GM19351 (cell line): ENCODE results near the gene RPS5.

Experiments used
- ATAC-seq: cut with Tn5 transposase; IDR thresholded peaks from one replicate; pipeline ENCODE4 v1.9.1; 2021; ENCODE audit warnings: mild to moderate bottlenecking, moderate library complexity; ENCODE audit not compliant: unreplicated experiment

RPS5 gene

DNA sequence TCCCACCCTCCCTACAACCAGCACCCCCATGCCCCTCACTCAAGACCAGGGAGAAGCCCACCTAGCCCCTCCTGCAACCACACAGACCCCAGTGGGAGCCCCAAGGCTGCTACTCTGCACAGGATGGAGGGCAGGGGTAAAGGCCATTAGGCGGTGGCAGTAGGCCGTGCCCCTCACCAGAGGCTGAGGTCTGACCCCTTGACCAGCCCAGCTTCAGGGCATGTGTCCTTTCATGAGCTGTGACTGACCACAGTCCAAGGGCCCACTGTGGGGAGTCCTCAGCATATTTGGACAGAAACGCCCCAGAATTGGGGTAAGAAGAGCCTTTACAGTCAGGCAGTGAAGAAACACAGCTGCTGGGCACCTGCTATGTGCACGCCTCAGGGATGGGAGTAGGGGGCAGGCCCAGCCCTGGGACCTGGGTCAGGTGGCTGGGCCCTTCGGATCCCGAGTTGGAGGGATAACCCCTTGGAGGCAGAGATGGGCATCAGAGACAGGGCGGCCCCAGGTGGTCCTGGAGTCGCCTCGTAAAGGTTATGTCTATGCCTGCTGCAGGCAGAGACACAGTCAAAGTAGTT, 1.7 kb upstream of the RPS5 start:
- no peak for ATAC-seq

DNA sequence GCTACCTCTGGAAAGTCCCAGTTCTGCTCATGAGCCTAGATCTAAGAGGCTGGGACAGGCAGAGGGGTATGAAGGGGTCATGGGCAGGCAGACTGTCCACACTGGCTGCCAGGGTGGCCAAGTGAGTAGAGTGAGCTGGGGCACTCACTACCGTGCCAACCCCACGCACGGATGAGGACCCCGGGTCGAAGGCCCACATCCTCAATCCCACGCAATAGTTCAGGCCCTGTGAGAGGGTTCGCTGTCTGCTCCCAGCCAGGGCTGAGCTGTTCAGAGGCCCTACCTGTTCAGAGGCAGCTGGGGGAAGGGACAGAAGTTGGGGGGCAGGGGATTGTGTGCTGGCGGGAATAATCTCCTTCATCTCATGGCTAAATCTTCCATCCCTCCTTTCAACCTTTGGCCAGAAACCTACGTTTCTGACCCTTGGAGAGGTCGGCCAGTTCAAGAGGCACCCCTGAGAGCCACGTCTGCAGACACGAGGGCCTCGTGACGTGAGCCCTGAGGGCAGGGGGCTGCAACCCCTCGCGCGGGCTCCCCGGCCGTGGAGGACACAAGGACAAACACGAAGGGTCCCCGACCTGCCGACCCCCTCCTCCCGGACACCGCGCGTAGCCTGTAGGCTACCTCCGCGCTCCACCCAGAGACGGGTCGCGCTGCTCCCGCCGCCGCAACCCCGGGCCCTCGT, 1.0 kb upstream of the RPS5 start:
- ATAC-seq = peak; percentile 2

DNA sequence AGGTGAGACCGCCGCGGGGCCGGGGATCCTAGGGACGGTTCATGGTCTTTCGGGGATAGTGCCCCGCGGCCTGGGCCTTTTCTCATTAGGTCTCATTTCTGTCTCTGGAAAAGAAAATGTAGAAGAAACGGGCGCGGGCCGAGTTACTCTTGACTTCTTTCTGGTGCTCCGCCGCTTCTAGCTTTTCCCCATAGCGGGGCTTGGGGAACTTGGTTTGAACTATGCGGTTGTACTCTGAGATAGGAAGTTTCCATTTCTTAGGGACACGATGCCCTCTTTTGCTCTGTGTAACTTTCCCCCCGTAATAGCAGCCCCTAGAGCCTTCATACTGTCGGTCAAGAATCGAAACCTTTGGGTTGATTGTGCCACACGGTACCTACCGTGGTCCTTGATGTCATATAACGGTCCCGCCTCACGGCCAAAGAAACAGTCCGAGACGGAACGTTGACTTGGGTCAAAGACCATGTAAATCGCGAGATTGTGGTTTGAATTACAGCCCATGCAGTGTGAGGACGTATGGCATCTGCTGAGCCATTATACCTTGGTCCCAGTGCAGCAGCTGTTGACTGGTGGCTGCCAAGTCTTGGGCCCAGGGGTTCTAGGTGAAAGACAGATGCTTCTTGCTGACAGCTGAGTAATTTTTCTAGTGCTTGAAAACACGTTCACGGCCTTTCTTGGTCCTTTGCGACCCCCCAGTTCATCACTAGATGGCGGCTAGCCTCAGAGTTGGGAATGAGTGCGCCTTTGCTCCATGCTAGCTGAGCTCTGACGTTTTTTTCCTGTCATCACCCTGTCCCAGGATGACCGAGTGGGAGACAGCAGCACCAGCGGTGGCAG, 487 bp downstream of the RPS5 start:
- no peak for ATAC-seq

DNA sequence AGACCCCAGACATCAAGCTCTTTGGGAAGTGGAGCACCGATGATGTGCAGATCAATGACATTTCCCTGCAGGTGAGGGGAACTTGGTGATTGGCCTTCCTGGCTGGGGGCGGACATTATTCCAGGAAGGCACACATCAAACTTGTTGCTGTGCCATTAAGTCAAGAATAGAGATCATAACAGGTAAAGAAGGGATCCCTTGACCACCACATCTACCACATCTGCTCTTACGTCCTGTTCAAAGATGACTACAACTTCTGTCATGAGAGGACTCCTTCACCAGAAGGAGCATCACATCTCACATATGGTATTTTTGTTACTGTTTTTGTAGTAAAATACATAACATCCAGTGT, 1.1 kb downstream of the RPS5 start:
- ATAC-seq = no peak

DNA sequence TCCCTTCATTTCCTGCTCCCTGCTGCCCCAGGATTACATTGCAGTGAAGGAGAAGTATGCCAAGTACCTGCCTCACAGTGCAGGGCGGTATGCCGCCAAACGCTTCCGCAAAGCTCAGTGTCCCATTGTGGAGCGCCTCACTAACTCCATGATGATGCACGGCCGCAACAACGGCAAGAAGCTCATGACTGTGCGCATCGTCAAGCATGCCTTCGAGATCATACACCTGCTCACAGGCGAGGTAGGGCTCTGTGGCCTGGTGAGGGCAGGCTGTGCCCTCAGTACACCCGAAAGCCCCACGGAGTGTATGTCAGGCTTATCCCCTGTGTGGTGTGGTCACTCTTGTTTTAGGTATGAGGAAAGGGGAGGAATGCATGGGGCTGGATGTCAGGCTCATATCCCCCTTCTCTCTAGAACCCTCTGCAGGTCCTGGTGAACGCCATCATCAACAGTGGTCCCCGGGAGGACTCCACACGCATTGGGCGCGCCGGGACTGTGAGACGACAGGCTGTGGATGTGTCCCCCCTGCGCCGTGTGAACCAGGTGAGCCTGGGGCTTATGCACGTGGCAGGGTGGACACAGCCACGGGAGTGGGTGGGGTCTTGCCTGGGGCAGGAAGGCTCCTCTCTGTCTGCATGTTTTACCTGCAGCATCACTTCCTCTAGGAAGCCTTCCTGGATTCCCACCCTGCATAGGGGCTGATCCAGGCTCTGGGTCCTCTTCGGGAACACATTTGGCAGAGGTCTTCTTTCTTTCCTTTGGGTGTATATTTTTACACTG, 6.1 kb downstream of the RPS5 start:
- ATAC-seq = no peak

DNA sequence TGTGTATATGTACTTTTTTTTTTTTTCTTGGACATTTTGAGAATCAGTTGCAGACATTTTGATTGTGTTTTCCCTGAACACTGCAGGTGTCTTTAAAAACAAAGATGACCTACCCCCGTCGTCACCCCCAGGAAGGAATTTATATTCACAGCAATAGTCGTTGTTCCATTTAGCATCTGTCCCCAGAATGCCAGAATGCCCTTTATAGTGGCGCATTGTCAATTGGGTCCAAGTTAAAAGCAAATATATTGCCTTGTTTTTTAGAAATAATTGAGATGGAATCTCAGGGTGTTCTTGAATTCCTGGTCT, 6.6 kb downstream of the RPS5 start:
- ATAC-seq = no peak

DNA sequence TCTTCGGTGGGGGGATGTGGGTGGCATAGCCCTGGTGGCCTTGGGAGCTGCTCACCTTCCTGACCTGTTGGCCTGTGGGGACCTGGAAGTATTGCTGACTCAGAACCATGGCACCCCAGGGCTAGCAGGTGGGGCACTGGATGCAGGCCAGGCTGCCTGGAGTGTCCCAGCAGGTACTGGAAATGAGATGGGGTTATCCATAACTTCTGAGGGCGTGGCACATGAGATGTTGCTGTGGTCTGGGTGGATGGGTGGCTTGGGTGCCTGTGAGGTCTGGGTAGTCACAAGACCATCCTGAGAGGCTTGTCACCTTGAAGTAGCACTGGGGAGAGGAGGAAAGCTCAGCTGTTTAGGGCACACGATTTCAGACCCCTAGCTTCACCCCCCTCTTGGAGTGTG, 7.8 kb downstream of the RPS5 start:
- ATAC-seq = no peak

DNA sequence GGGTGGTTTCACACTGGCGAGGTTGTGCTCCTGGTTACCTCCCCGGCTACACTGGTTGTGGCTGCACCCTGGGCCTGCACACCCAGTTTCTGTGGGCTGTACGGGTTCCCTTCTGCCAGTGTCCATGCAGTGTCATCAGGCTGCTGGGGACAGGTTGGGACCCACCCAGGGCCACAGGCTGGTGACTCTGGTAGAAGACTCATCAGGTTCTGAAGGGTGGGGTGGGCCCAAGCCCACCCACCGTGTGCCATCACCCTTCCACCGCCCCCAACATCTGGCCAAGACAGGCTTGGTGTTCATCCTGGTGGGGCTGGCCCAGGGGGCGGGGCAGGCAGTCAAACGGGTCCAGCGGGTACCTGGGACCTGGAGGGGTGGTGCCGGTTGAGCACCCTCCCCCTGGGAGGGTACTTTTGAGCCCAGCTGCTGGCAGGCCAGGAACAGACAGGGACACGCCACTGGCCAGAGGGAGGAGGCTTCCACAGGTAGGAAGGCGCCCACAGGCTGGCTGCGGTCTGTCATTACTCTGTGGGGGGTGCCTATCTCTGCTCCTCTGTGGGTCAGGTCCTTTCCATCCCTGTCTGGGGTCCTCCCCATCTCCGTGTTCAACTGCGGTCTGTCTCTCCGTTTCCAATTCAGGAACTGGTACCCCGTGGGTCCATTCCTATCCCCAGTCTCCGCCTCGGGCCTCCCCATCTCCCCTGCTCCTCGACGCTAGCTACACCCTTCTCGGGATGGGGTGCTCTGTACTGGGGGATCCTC, 8.3 kb downstream of the RPS5 start, which contains the start of gene RNF225:
RNF225 (plus strand) TSS at position 437 of the 759 bp plus-strand sequence. CDS start 434 bp downstream, outside the sequence.
- no peak for ATAC-seq

DNA sequence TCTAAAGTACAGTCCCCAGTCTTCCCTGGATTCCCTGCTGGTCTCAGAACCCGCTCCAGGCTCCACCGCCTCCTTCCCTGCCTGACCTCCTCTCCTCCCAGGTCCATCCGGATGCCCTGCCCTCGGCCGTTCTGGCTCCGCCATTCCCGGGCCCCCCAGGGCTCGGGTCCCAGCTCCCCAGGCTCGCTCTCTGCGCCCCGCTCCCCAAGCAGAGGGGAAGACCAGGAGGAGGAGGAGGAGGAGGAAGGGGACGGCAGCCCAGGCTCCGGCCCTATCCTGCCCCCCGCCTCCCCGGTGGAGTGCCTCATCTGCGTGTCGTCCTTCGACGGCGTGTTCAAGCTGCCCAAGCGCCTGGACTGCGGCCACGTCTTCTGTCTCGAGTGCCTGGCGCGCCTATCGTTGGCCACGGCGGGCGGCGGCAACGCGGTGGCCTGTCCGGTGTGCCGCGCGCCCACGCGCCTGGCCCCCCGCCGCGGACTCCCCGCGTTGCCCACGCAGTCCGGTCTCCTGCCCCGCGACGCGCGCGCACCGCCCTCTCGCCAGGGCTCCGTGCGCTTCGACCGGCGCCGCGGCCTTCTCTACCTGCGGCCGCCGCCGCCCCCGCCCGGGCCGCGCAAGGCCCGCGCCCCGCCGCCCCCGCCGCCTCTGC, 9.0 kb downstream of the RPS5 start:
- no peak for ATAC-seq

DNA sequence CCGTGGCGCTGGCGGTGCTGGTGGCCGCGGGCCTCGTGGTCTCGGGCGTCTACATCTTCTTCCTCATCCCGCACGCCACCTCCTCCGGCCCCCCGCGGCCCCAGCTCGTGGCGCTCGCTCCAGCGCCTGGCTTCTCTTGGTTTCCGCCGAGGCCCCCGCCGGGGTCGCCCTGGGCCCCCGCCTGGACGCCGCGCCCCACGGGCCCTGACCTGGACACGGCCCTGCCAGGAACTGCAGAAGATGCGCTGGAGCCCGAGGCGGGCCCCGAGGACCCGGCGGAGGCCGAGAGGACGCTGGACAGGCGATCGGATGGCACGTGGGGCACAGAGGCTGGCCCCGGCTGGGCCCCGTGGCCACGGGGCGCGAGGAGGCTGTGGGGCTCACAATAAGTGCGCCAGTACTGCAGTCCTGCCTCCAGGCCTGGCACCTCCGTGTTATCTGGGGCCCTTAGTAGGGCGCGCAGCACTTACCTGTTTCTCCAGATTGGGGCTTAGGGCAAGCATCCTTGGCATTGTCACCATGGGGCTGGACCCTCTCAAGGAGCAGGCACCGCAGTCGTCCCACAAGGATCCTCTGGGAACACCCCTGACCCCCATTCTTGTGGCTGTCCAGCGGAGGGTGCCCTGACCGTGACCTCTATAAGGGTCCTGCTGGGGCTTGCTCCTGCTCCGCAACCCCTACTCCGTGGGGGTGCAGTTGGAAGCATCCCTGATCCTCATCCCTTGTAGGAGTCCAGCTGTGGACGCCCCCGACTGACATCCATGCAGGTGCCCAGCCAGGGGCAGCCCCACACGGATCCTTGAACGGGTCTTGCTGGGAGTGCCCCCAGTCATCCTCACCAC, 9.8 kb downstream of the RPS5 start:
- no peak for ATAC-seq

DNA sequence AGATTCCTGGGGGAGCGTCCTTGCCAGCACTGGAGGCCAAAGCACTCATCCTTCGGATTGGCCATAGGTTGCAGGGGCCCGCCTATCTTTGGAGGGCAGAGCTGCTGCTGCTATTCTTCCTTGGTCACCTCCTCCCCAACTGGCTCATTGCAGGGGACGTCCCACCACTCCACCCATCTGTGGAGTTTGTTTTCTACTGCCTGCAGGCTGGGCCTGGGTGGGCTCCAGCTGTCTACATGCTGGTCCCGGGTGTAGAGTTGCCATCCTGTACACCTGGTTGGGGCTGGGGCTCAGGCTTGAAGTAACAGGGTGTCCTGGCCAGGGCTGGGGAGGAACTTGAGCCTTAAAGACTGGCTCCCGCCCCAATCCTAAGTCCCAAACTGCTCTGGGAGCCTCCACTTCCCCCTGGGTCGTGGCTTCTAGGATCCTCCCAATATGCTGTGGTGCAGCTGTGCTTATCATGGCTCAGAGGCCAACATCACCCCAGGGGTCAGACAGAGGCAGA, 10.5 kb downstream of the RPS5 start:
- ATAC-seq = no peak

DNA sequence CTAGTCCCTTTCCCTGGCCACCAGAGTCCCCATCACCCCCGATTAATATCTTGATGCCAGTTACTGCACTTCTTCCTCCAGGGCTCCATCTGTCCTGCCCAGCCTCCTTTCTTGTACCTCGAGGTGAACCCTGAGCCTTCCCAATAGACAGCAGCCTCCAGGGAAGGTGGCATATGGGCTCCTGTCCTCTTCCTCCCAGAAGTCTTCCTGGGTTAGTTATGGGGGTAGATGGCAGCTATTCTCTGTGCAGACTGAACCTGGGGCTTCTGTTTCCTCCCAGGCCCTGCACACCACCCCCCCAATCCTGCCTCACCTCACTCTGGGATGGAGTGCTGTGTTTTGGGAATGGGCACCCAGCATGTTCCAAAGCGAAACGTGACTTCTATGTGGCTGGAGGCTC, 11.0 kb downstream of the RPS5 start:
- ATAC-seq = no peak

DNA sequence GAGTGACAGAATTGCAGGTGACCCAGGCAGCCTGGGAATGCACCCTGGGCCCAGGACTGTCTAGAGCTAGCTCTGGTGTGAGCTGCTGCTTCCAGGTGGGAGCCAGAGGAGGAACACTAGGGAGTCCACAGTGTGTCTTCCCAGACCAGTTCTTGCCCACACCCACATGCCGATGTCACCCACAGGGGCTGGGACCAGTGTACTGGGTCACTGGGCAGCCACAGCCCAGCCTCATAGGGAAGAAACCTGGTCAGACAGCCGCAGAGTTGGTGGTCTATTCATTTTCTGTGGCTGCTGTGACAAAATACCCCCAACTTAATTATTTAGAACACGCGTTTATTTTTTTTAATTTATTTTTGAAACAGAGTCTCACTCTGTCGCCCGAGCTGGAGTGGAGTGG, 11.5 kb downstream of the RPS5 start:
- no peak for ATAC-seq

DNA sequence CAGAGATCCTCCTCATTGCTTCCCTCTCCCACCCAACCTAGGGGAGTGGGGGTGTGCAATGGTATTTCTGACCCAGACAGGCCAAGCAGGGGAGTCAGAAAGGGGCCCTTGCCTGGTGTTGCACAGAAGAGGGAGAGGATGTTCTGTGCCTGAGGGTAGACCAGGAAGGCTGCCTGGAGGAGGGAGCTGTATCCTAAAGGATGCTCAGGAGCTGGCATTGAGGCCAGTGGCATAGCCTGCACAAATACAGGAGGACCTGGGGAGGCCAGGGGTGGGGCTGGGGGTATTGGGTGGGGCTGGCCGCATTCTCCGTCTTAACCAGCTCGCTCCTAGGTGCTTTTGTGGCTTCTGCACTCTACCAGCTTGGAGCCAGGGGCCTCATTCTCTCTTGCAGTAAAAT, 12.8 kb downstream of the RPS5 start:
- no peak for ATAC-seq

DNA sequence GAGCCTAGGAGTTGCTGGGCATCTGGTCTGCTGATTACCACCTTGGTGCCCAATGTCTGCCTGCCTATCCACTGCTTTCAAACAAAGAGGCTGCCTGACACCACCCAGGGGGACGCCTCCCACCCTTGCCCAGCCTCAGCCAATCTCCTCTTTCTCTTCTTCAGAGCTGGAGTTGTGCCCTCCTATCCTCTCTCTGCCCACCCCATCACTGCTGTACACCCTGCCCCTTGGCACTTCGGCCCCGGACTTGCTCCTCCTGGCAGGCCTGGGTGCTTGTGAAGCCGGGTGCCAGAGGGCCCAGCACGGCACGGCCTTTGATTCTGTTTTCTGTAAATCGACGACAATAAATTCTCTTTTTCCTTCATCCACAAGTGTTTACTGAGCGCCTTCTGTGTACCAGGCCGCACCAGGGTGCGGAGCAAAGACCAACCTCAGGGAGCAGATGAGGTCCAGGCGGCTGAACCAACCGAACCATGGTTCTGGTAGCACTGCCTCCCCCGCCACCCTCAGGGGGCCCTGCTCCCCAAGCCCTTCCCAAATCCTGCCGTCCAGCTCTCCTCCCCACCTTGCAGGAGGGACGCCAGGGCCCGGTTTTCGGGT, 13.3 kb downstream of the RPS5 start:
- no peak for ATAC-seq

DNA sequence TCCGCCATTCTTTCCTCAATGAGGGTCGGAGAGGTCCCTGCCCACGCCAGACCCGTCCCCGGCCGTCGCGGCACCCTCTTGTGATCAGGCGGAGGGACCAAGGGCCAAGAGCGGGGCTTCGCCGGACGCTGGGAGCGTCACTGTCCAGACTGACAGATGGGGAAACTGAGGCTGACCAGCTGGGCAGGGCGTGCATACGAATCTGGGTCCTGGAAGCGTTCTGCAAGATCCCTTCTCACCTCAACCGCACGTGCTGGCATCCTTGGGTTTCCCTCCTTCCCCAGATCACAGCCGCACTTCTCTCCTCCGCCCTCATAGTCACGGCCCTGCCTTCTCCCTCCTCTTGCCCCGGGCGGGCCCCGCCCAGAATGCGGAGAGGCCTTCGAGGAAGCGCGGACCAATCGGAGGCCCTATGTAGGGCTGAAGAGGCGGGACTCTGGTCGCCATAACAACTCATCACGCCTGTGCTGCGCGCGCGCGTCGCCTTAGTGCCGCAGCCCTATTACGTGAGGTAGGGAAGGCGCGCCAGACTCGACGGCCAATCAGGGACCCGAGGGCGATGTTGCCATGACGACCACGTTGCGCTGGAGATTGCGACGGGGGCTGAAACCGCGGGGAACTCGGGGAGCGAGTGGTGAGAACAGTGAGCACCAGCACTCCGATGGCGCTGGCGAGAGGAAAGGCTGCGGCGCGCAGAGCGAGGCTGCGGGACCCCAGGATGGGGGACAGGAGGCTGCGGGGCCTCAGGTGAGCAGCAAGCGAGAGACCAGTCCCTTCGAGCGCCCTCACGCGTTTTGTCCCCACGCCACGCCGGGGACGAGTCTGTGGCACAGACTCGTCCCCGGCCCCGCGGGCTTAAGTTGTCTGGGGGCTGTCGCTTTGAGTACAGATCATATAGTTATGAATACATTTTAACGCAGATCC, 14.1 kb downstream of the RPS5 start:
- ATAC-seq = peak; percentile 95

DNA sequence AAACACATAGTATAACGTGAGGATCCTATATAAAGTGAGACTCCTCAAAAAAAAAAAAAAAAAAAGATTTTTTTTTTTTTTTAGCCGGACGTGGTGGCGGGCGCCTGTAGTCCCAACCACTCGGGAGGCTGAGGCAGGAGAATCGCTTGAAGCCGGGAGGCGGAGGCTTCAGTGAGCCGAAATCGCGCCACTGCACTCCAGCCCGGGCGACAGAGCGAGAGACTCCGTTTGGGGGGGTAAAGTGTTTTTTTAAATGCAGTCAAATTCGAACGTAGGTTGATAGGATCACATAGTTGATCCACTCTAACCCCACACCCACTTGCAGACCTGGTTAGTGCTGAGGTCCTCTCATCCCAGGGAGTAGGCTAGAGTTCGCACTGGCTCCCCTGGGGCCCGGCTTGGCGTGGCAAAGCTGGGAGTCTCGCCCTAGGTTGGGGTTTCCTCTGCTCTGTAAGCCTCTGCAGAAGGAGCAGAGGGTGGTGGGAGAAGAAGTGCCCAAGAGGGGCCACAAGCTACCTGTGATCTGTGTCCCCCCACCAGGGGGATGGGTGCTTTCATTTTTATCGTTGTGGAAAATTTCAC, 14.9 kb downstream of the RPS5 start:
- no peak for ATAC-seq
